Measurements from ENCODE around the gene DAPK2. TPM values are rescaled to one million over a fixed set of nuclear protein-coding genes. Genes with fewer than 3 reads are reported as not detected.

DAPK2 gene
- total and polyA plus RNA-seq, 2 experiments from 2014 or later, result 5.8 to 7.5 TPM

DNA sequence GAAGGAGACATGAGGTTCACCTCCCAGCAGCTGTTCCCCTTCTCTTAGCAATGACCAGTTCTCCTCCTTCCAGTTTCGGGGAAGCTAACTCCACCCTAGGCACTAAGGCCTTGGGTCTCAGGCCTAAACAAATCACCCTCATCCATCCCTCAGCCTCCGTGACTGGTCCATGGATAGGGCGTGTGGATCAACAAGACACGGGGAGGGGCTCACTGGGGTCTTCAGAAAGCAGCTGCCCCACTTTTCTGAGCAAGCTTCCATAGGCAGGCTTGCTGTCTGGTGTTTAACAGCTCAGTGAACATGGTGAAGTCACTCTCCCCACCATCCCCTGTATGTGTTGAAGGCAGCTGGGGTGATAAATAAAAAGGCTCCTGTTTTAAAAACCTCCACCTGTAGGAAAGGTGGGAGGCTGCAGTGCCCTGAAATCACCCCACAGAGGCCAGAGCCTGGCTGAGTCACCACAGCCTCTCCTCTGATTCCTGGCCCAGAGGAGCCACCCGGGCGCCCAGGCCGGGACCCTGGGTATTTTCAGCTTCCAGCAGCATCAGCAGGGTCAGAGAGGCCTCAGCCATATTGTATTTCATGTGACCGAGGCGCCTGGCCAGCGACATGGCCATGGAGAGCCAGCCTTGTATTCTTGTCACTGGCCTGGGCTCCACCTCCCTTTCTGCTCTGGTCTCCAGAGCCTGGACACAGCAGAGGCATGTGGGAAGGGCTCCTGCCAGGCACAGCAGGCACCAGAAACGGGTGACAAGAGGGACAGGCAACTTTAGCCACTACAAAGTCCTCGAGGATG is 152.2 kb downstream of the DAPK2 start:
- no peaks in the 10 kb centered on the region for H3K36me3 ChIP-seq (ENCODE audit: low read depth)
- peaks cover 13% of the 10 kb centered on the region for H3K4me1 ChIP-seq (ENCODE audit: insufficient read depth)
- H2AFZ ChIP-seq, result no peak overlapping the region
- H3K9ac ChIP-seq, result no peak overlapping the region
- WGBS, 2 experiments (ENCODE audit: low coverage in 1 of 2, low lambda C conversion rate in 2 of 2, missing lambda C conversion rate in 2 of 2), result 83 to 88% methylated on average over 12 of the region's 12 CpGs
- H3K9me2 ChIP-seq (ENCODE audit: insufficient read depth), result no peaks in the 10 kb centered on the region
- no peaks in the 10 kb centered on the region for H3K79me2 ChIP-seq (ENCODE audit: insufficient read depth)
- H3K27ac ChIP-seq, result no peak overlapping the region
- DNase-seq, result no peak
- H3F3A ChIP-seq (ENCODE audit: insufficient read depth), result no peaks in the 10 kb centered on the region; the same call in 1 of the 2 replicates
- H3K9me3 ChIP-seq (ENCODE audit: low read depth), result no peaks in the 10 kb centered on the region
- TF ChIP-seq EZH2 (IDR thresholded peaks at IDR 0.05; ENCODE audit: insufficient read depth, poor library complexity, severe bottlenecking) (no peak), EZH2phosphoT487 (IDR thresholded peaks at IDR 0.05; ENCODE audit: insufficient read depth, low read depth) (no peak)
- in situ Hi-C loops (cut with MboI), result no loop called here
- H3K27me3 ChIP-seq (replicated peaks; ENCODE audit: insufficient read depth), result no peaks in the 10 kb centered on the region
- no peak overlapping the region for H3K4me2 ChIP-seq (ENCODE audit: unreplicated experiment)
- no peaks in the 10 kb centered on the region for H4K20me1 ChIP-seq (ENCODE audit: insufficient read depth)
- H3K4me3 ChIP-seq, result no peak overlapping the region

- Histone ChIP-seq H3K4me1 (ENCODE audit: insufficient read depth) (peaks cover 13% of the 10 kb centered on the region), H3K79me2 (ENCODE audit: insufficient read depth) (no peaks in the 10 kb centered on the region), H3K9me2 (ENCODE audit: insufficient read depth) (no peaks in the 10 kb centered on the region), H3K27ac (no peak overlapping the region), H3K9me3 (ENCODE audit: low read depth) (no peaks in the 10 kb centered on the region), H4K20me1 (ENCODE audit: insufficient read depth) (no peaks in the 10 kb centered on the region), H3F3A (ENCODE audit: insufficient read depth) (no peaks in the 10 kb centered on the region; the same call in 1 of the 2 replicates), H2AFZ (no peak overlapping the region), H3K27me3 (replicated peaks; ENCODE audit: insufficient read depth) (no peaks in the 10 kb centered on the region), H3K4me2 (ENCODE audit: unreplicated experiment) (no peak overlapping the region), H3K9ac (no peak overlapping the region), H3K4me3 (no peak overlapping the region), H3K36me3 (ENCODE audit: low read depth) (no peaks in the 10 kb centered on the region)
- DNase-seq, result no peak
- 89 to 91% methylated on average over 11 of the region's 11 CpGs for WGBS, 2 experiments (ENCODE audit: low coverage in 1 of 2, low lambda C conversion rate in 2 of 2, missing lambda C conversion rate in 2 of 2)
- TF ChIP-seq EZH2 (IDR thresholded peaks at IDR 0.05; ENCODE audit: insufficient read depth, poor library complexity, severe bottlenecking) (no peak), EZH2phosphoT487 (IDR thresholded peaks at IDR 0.05; ENCODE audit: insufficient read depth, low read depth) (no peak)
- in situ Hi-C loops (cut with MboI), result no loop called here
Observed at GRCh38 chr15:63892794-63893441, 153.4 kb downstream of the DAPK2 start.

GRCh38 chr15:63891768-63892133 is 154.5 kb downstream of the DAPK2 start:
- Histone ChIP-seq H3F3A (ENCODE audit: insufficient read depth) (no peaks in the 10 kb centered on the region; the same call in 1 of the 2 replicates), H3K9me2 (ENCODE audit: insufficient read depth) (no peaks in the 10 kb centered on the region), H3K4me2 (ENCODE audit: unreplicated experiment) (no peak overlapping the region), H2AFZ (no peak overlapping the region), H4K20me1 (ENCODE audit: insufficient read depth) (no peaks in the 10 kb centered on the region), H3K9ac (no peak overlapping the region), H3K27ac (no peak overlapping the region), H3K27me3 (replicated peaks; ENCODE audit: insufficient read depth) (no peaks in the 10 kb centered on the region), H3K4me3 (no peak overlapping the region), H3K4me1 (ENCODE audit: insufficient read depth) (peaks cover 8% of the 10 kb centered on the region), H3K36me3 (ENCODE audit: low read depth) (no peaks in the 10 kb centered on the region), H3K9me3 (ENCODE audit: low read depth) (no peaks in the 10 kb centered on the region), H3K79me2 (ENCODE audit: insufficient read depth) (no peaks in the 10 kb centered on the region)
- no peak for DNase-seq
- 73 to 84% methylated on average over 3 of the region's 3 CpGs for WGBS, 2 experiments (ENCODE audit: low coverage in 1 of 2, low lambda C conversion rate in 2 of 2, missing lambda C conversion rate in 2 of 2)
- no peak for TF ChIP-seq EZH2 (IDR thresholded peaks at IDR 0.05; ENCODE audit: insufficient read depth, poor library complexity, severe bottlenecking)
- TF ChIP-seq EZH2phosphoT487 (IDR thresholded peaks at IDR 0.05; ENCODE audit: insufficient read depth, low read depth), result no peak
- in situ Hi-C loops (cut with MboI), result no loop called here

DNA sequence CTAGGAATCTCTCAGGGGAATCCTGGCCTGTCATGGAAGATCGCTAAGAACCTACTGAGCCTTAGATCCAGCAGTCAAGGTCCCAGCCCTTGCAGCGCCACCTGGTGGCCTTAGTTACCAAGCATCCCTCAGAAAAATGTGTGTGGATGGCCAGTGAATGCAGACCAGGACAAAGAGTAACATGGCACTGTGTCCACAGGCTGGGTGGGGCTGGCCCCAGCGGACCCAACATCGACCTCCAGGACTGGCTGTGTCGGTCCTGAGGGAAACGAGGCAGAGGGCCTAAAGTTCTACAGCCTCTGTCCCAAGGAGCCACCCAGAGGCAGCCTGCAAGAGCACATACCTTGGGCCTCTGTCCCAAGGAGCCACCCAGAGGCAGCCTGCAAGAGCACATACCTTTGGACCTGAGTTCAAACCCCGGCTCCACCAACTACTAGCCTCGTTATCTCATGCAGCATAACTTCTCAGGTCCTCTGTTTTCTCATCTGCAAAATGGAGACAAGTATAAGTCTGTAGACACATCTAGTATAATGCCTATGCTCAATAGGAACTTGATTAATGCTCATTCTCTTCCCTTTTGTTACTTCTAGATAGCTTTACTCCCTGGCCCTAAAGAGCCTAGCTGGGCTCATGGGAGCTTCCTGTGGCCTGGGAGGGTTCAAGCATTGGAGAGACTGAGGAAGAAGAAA is 155.1 kb downstream of the DAPK2 start:
- Histone ChIP-seq H3K27ac (no peak overlapping the region), H3K9me3 (ENCODE audit: low read depth) (no peaks in the 10 kb centered on the region), H3K79me2 (ENCODE audit: insufficient read depth) (no peaks in the 10 kb centered on the region), H3K36me3 (ENCODE audit: low read depth) (no peaks in the 10 kb centered on the region), H4K20me1 (ENCODE audit: insufficient read depth) (no peaks in the 10 kb centered on the region), H3K4me3 (no peak overlapping the region), H3K9me2 (ENCODE audit: insufficient read depth) (no peaks in the 10 kb centered on the region), H3K27me3 (replicated peaks; ENCODE audit: insufficient read depth) (no peaks in the 10 kb centered on the region), H3K4me1 (ENCODE audit: insufficient read depth) (peaks cover 3% of the 10 kb centered on the region), H3K9ac (no peak overlapping the region), H2AFZ (no peak overlapping the region), H3K4me2 (ENCODE audit: unreplicated experiment) (no peak overlapping the region), H3F3A (ENCODE audit: insufficient read depth) (no peaks in the 10 kb centered on the region; the same call in 1 of the 2 replicates)
- 29 to 32% methylated on average over 8 of the region's 8 CpGs for WGBS, 2 experiments (ENCODE audit: low coverage in 1 of 2, low lambda C conversion rate in 2 of 2, missing lambda C conversion rate in 2 of 2)
- peak; percentile 81 for DNase-seq
- in situ Hi-C loops (cut with MboI), result no loop called here
- TF ChIP-seq EZH2 (IDR thresholded peaks at IDR 0.05; ENCODE audit: insufficient read depth, poor library complexity, severe bottlenecking) (no peak), EZH2phosphoT487 (IDR thresholded peaks at IDR 0.05; ENCODE audit: insufficient read depth, low read depth) (no peak)

Data from GM23248 (cell line).